ENCODE measurements around the gene OVAAL.
"Not testable (repeated sequence)": the region's sequence is repeated elsewhere in the genome, so short reads cannot be mapped to it uniquely, and the experiment has no call there.

The OVAAL gene

DNA sequence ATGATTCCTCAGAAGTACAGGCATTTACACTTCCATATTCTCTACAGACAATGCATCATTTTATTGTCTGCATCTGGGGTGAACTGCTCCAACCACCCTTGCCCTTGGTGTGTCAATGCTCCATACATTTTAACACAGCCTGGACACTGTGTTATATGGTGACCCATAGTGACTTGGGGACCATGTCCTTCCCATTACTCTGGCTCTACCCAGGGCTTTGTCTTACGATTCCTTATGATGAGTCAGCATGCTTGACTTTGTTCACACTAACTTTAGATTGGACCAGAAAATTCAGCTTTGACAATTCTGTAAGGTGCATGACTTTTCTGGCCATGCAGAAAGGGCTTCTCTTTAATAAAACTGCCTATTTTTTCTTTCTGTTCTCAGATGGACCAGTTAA, 6.8 kb upstream of the OVAAL start:
- H3K27me3 Mint-ChIP-seq = no peaks in the 10 kb centered on the region
- no peaks in the 10 kb centered on the region for H3K4me1 Mint-ChIP-seq (ENCODE audit: low read depth)
- H3K9me3 Mint-ChIP-seq = no peaks in the 10 kb centered on the region
- no peak overlapping the region for H3K4me3 Mint-ChIP-seq
- H3K27ac Mint-ChIP-seq = no peak overlapping the region
- H3K36me3 Mint-ChIP-seq (ENCODE audit: low read depth) = no peaks in the 10 kb centered on the region

- not testable (repeated sequence) for H3K36me3 Mint-ChIP-seq (ENCODE audit: low read depth); H3K4me3 Mint-ChIP-seq; H3K27me3 Mint-ChIP-seq; H3K4me1 Mint-ChIP-seq (ENCODE audit: low read depth); H3K27ac Mint-ChIP-seq; H3K9me3 Mint-ChIP-seq
These were observed 5.7 kb upstream of the OVAAL start for GRCh38 chr1:180553046-180553445.

DNA sequence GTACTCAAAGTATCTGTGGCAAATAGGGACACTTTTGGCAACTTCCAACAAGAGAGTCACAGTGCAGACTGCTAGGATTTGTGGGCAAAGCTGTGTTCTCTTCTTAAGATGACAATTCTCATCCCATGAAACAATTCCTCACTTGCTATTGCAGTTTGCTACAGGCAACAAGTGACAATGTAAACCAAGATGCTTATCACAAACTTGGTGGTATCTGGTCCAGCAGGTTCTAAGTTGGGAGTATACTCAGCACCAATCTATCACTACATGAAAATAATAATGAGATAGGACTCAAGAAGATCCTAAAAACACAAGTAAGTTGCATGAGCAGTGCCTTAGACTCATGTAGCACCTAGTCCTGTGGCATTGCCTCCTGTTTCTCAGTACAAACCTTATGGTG, 3.4 kb upstream of the OVAAL start:
- no peak overlapping the region for H3K4me3 Mint-ChIP-seq
- H3K9me3 Mint-ChIP-seq = no peaks in the 10 kb centered on the region
- no peaks in the 10 kb centered on the region for H3K36me3 Mint-ChIP-seq (ENCODE audit: low read depth)
- H3K27me3 Mint-ChIP-seq = peaks cover 8% of the 10 kb centered on the region
- H3K27ac Mint-ChIP-seq = no peak overlapping the region
- H3K4me1 Mint-ChIP-seq (ENCODE audit: low read depth) = no peaks in the 10 kb centered on the region

DNA sequence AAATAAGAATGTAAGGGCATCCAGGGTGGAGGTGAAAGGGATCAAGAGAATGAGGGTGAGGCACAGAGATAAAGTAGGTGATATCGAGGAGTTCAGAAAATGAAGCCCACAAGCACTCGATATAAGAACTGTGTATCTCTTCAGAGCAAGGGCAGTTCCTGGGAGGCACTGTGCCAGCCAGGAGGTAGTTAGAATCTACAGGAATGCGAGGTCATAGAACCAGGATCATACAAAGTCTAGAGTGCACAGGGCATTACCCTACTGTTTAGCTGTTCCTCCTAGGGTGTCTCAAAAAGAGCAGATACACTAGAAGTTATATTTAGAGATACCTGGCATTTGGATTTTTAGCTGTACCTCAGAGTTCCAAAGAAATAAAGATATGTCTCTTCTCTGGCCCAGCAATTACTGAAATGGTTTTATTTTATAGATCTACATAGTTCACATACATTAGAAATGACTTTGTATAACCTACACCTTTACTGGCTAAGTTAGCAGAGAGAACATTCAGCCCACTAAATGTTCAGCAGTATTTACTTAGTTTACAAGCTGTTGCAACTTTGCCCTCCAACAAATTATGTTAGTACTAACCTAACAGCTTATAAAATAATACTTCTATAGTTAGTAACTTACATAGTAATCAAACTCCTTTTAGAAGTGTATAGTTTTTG, 1.6 kb downstream of the OVAAL start:
- H3K27ac Mint-ChIP-seq = no peak overlapping the region
- peaks cover 13% of the 10 kb centered on the region for H3K27me3 Mint-ChIP-seq
- H3K9me3 Mint-ChIP-seq = no peaks in the 10 kb centered on the region
- no peak overlapping the region for H3K4me3 Mint-ChIP-seq
- H3K4me1 Mint-ChIP-seq (ENCODE audit: low read depth) = no peaks in the 10 kb centered on the region
- H3K36me3 Mint-ChIP-seq (ENCODE audit: low read depth) = no peaks in the 10 kb centered on the region

GRCh38 chr1:180560868-180561600, 2.3 kb downstream of the OVAAL start:
- Mint-ChIP-seq H3K36me3 (ENCODE audit: low read depth) (no peaks in the 10 kb centered on the region), H3K27ac (no peak overlapping the region), H3K27me3 (peaks cover 13% of the 10 kb centered on the region), H3K4me3 (no peak overlapping the region), H3K9me3 (no peaks in the 10 kb centered on the region), H3K4me1 (ENCODE audit: low read depth) (no peaks in the 10 kb centered on the region)

DNA sequence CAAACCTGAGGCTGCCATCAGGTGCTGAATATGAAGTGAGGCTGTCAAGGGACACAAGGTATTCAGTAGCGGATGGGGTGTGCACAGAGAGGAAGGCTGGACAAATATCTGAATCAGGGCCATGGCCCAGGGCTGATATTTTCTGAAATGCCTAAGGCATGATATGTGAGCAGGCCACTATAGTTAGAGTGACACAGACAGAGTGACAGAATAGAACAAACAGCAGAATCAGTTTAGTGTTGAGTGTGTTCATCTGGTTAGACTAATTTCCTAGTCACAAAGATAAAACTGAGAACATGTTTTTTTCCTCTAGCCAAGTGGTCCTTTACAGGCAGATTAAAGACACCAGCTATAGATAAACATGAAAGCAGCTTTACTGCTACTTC, 3.9 kb downstream of the OVAAL start:
- Mint-ChIP-seq H3K27ac (no peak overlapping the region), H3K4me3 (no peak overlapping the region), H3K36me3 (ENCODE audit: low read depth) (no peaks in the 10 kb centered on the region), H3K4me1 (ENCODE audit: low read depth) (no peaks in the 10 kb centered on the region), H3K9me3 (no peaks in the 10 kb centered on the region), H3K27me3 (peaks cover 19% of the 10 kb centered on the region)

DNA sequence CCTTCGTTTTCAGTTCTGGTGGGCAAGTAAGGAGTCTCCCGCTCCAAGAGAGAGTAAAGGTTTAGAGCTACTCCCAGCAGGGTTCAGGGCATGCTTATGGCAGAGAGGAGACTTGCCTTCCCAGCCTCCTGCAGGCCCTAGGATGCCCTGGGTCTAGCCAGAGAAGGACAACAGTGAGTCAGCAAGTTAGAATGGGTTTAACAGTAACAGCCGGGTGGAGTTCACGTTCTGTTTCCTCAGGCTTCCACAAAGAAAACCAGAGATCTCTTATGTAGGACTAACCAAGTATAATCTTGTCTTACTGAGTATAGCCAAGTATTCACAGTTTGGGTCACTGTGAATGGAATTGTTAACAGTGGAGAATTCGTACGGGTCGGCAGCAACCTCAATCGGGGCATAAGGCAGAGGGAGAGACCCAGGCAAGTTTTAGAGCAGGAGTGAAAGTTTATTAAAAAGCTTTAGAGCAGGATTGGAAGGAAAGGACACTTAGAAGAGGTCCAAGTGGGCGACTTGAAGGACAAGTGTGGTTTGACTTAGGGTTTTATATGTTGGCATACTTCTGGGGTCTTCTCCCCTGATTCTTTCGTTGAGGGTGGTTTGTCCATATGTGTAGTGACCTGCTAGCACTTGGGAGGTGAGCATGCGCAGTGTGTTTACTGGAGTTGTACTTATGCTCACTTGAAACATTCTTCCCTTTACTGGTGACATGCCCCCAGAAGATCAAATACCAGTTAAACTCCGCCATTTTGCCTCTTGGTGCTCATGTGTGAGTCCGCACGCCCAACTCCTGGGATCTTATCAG, 4.5 kb downstream of the OVAAL start:
- no peaks in the 10 kb centered on the region for H3K9me3 Mint-ChIP-seq
- H3K27ac Mint-ChIP-seq = no peak overlapping the region
- H3K4me1 Mint-ChIP-seq (ENCODE audit: low read depth) = no peaks in the 10 kb centered on the region
- H3K27me3 Mint-ChIP-seq = peaks cover 22% of the 10 kb centered on the region
- H3K4me3 Mint-ChIP-seq = no peak overlapping the region
- no peaks in the 10 kb centered on the region for H3K36me3 Mint-ChIP-seq (ENCODE audit: low read depth)

- Mint-ChIP-seq H3K4me1 (ENCODE audit: low read depth) (peaks cover 1% of the 10 kb centered on the region), H3K27me3 (peaks cover 18% of the 10 kb centered on the region), H3K27ac (peak overlapping the region; percentile 24), H3K36me3 (ENCODE audit: low read depth) (no peaks in the 10 kb centered on the region), H3K9me3 (no peaks in the 10 kb centered on the region), H3K4me3 (no peak overlapping the region)
These were observed 6.5 kb downstream of the OVAAL start for GRCh38 chr1:180565121-180565871.

- H3K4me3 Mint-ChIP-seq = no peak overlapping the region
- peaks cover 18% of the 10 kb centered on the region for H3K27me3 Mint-ChIP-seq
These were observed 7.3 kb downstream of the OVAAL start for GRCh38 chr1:180566026-180566425.

GRCh38 chr1:180566495-180566894, 7.7 kb downstream of the OVAAL start:
- Mint-ChIP-seq H3K4me3 (no peak overlapping the region), H3K27ac (no peak overlapping the region), H3K4me1 (ENCODE audit: low read depth) (peaks cover 13% of the 10 kb centered on the region), H3K9me3 (no peaks in the 10 kb centered on the region), H3K27me3 (peaks cover 18% of the 10 kb centered on the region), H3K36me3 (ENCODE audit: low read depth) (no peaks in the 10 kb centered on the region)

More at GRCh38 chr1:180566026-180566425, 7.3 kb downstream of the OVAAL start:
- H3K36me3 Mint-ChIP-seq (ENCODE audit: low read depth) = no peaks in the 10 kb centered on the region
- no peak overlapping the region for H3K27ac Mint-ChIP-seq
- H3K4me1 Mint-ChIP-seq (ENCODE audit: low read depth) = peaks cover 9% of the 10 kb centered on the region
- H3K9me3 Mint-ChIP-seq = no peaks in the 10 kb centered on the region

- Mint-ChIP-seq H3K27me3 (peaks cover 18% of the 10 kb centered on the region), H3K27ac (no peak overlapping the region), H3K4me3 (no peak overlapping the region), H3K36me3 (ENCODE audit: low read depth) (no peaks in the 10 kb centered on the region), H3K4me1 (ENCODE audit: low read depth) (peaks cover 25% of the 10 kb centered on the region), H3K9me3 (peaks cover 4% of the 10 kb centered on the region)
These were observed 8.9 kb downstream of the OVAAL start for GRCh38 chr1:180567654-180568053.

DNA sequence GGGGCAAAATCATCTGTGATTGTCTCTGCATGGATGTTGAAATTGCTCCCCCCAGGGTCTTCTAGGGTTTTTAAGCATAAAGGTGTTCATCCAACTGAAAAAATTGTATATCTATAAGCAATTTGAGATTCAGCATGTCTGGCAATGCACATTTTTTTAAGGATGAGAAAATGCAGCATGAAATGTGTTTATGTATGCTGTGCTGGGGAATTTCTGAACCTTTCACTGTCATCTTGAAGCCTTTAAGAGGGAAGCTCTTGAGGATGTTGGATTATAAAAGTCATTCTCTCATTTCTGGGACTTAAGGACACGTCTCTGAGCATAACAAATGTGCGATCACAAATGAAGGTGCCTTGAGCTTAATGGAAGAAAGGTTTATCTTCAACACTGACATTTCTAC, 9.4 kb downstream of the OVAAL start:
- Mint-ChIP-seq H3K9me3 (peaks cover 4% of the 10 kb centered on the region), H3K27me3 (peaks cover 18% of the 10 kb centered on the region), H3K4me3 (no peak overlapping the region), H3K36me3 (ENCODE audit: low read depth) (no peaks in the 10 kb centered on the region), H3K27ac (no peak overlapping the region), H3K4me1 (ENCODE audit: low read depth) (peaks cover 29% of the 10 kb centered on the region)

DNA sequence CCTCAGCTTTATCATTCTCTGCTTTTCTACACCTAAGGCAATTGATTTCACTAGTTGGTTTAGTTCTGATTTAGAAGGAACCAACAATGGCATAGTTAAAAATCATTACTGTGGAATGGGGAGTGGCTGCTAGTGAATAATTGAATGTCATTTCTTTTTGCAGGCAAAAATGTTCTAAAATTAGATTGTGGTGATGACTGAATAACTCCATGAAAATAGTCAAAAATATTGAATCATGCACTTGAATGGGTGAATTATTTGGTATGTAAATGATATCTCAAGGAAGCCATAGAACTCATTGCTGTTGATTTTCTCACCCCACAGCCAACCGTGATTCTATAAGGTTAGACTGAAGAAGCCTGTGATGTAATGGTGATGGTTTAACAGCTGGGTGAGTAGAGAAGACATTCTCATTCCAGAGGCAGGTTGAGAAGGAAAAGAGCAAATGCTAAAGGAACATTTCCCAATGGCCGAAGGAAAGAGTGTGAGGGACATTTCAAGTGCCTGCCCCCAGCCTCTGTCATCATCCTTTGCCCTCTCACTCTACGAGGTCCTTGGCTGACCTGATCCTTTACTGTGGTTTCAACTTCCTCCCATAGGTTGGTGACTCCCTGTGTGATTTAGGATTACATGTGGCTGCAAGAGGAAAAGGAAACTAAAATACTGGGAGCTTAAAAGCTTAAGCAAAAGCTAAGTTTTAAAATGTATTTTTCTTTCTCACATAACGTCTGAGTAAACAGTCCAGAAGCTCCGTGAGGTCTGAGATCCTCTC, 12.5 kb downstream of the OVAAL start:
- H3K36me3 Mint-ChIP-seq (ENCODE audit: low read depth) = no peaks in the 10 kb centered on the region
- peaks cover 29% of the 10 kb centered on the region for H3K4me1 Mint-ChIP-seq (ENCODE audit: low read depth)
- H3K9me3 Mint-ChIP-seq = peaks cover 4% of the 10 kb centered on the region
- H3K27me3 Mint-ChIP-seq = peaks cover 14% of the 10 kb centered on the region
- peak overlapping the region; percentile 70 for H3K27ac Mint-ChIP-seq
- H3K4me3 Mint-ChIP-seq = no peak overlapping the region

Measured in stimulated activated naive CD8-positive, alpha-beta T cell treated with anti-CD3 and anti-CD28 coated beads, Interleukin-15, Interleukin-2, amounts not matched to agents 100 ng/mL and 50 ng/mL, for 24 hours (primary cell).